Activated naive CD8-positive, alpha-beta T cell (primary cell): ENCODE data around the gene ARSB.

ENCODE experiments used
- H3K27ac Mint-ChIP-seq: one replicate; pipeline ENCODE4 v1.8.0; 2021; ENCODE audit warnings: mixed read lengths
- H3K27me3 Mint-ChIP-seq: one replicate; pipeline ENCODE4 v1.8.0; 2021; ENCODE audit warnings: mixed read lengths
- H3K36me3 Mint-ChIP-seq: one replicate; pipeline ENCODE4 v1.8.0; 2021; ENCODE audit warnings: mixed read lengths
- H3K4me1 Mint-ChIP-seq: one replicate; pipeline ENCODE4 v1.8.0; 2021; ENCODE audit warnings: low read depth, mixed read lengths
- H3K4me3 Mint-ChIP-seq: one replicate; pipeline ENCODE4 v1.8.0; 2021; ENCODE audit warnings: mild to moderate bottlenecking, mixed read lengths
- H3K9me3 Mint-ChIP-seq: one replicate; pipeline ENCODE4 v1.8.0; 2021; ENCODE audit warnings: low read depth, mixed read lengths

ARSB gene

DNA sequence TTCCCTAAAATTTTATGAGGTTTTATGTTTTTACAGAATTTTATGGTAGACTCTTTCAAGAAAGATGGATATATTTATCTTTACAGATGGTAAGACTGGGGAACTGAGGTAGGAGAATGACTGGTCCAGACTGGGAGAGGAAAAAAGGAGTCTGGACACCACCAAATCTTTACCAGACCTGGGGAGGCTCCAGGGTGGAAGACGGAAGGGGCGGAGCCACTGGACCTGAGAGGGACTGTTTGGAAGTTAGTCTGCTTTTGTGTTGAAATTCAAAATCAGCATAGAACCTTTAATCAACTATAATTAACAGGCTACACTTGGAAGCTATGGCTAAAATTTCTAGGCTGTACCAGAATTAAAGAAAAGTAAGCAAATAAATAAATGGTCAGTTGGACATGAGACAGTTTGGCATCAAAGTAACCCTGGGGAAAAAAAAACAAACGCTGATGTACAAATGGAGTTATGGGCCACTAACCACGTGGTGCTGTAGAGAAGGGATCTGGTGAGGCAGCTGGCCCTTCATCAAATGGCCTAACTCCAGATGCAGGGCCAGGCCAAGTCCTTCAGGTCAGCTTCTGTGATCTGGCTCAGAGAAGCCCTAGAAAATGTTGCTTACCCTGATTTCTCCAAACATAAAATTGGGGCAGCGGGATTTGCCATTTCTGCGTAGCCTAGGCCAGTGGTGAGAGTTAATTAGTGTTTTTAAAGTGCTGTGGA is 155.1 kb downstream of the ARSB start:
- Mint-ChIP-seq H3K27ac (no peak overlapping the region), H3K36me3 (peaks cover 15% of the 10 kb centered on the region), H3K27me3 (no peaks in the 10 kb centered on the region)

DNA sequence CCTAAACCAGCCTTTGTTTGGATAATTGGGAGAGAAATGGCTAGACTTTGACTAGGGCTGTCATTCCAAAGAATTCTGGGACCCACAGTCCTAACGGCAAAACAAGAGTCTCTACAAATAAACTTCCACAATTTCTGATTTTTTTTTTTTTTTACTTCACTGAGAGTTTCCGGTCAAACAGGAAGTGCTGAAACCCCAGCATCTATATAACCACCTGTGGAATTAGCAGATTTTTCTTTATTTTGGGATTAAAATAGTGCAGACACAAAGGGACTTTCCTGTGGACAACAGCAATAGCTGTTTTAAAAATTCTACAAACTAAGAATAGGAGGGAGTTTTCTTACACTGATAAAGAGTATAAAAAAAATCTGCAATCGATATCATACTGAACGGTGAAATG is 157.4 kb downstream of the ARSB start:
- Mint-ChIP-seq H3K4me1 (no peaks in the 10 kb centered on the region), H3K4me3 (no peak overlapping the region), H3K36me3 (peaks cover 16% of the 10 kb centered on the region), H3K27ac (no peak overlapping the region), H3K27me3 (no peaks in the 10 kb centered on the region), H3K9me3 (no peaks in the 10 kb centered on the region)

More for the DNA sequence above, 155.1 kb downstream of the ARSB start:
- H3K4me3 Mint-ChIP-seq, result no peak overlapping the region
- H3K9me3 Mint-ChIP-seq, result no peaks in the 10 kb centered on the region
- H3K4me1 Mint-ChIP-seq, result no peaks in the 10 kb centered on the region

DNA sequence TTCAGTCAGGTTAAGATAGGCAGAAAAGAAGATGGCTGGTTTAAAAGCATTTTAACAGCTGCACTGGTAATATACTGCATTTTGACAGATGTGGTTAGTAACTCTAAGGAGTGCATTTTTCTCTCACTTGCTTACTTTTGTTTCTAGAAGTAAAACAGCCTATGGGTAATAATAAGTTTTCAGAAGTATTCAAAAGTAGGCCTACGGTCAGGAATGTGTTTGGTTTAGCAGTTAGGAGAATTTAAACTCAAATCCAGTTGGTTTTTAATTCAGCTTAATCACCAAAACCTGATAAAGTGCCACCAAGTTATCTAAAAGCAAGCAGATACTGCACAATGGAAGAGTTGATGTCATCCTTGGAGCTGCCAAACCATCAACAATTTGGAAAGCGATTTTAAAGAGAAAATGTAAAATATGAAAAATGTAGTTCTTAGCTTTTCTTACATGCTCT is 160.3 kb downstream of the ARSB start:
- H3K36me3 Mint-ChIP-seq, result peaks cover 15% of the 10 kb centered on the region
- no peak overlapping the region for H3K4me3 Mint-ChIP-seq

DNA sequence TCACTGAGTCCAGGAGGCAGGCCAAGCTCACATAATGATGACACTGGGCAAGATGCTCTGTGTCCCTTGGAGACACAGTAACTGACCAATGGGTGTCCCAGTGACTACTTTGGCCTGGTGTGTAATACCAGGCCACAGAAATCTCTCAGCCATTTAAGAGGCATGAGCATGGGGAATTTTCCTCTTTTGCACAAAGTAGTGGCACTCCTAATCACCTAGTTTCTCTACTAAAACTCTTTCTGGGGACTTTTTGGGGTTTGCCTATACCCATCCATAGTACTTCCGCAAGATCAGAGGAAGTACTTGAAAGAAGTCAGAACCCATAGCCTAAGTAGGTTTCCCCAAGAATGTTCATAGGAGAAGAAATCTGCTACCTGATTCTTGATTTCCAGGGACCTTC is 161.9 kb downstream of the ARSB start:
- Mint-ChIP-seq H3K36me3 (peaks cover 11% of the 10 kb centered on the region), H3K9me3 (no peaks in the 10 kb centered on the region), H3K4me3 (no peak overlapping the region), H3K27me3 (no peaks in the 10 kb centered on the region), H3K27ac (no peak overlapping the region), H3K4me1 (no peaks in the 10 kb centered on the region)

More for the DNA sequence above, 160.3 kb downstream of the ARSB start:
- Mint-ChIP-seq H3K27me3 (no peaks in the 10 kb centered on the region), H3K4me1 (no peaks in the 10 kb centered on the region), H3K27ac (no peak overlapping the region), H3K9me3 (no peaks in the 10 kb centered on the region)

DNA sequence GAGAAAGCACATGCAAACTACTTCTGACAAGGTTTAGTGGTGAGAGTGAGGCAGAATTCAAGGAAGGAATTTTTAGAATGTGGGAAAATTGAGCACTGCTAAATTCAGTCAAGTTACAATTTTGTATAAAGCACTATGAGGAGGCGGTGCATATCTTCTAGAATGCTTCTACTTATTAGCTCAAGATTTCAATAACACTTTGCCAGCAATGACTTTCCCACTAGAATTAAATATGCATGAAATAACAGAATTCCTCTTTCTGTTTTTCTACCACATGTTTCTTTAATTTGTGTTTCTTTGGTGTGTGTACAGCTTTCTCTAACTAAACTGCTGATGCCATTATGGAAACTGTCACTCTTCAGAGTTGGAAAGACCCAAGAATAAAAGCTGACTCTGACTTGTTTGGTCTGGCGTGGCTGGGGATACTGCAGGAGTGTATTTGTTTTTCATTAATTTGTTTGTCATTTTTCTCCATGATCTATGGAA is 163.5 kb downstream of the ARSB start:
- H3K9me3 Mint-ChIP-seq, result no peaks in the 10 kb centered on the region
- H3K27ac Mint-ChIP-seq, result no peak overlapping the region
- no peaks in the 10 kb centered on the region for H3K27me3 Mint-ChIP-seq
- no peaks in the 10 kb centered on the region for H3K4me1 Mint-ChIP-seq
- peaks cover 15% of the 10 kb centered on the region for H3K36me3 Mint-ChIP-seq
- no peak overlapping the region for H3K4me3 Mint-ChIP-seq

DNA sequence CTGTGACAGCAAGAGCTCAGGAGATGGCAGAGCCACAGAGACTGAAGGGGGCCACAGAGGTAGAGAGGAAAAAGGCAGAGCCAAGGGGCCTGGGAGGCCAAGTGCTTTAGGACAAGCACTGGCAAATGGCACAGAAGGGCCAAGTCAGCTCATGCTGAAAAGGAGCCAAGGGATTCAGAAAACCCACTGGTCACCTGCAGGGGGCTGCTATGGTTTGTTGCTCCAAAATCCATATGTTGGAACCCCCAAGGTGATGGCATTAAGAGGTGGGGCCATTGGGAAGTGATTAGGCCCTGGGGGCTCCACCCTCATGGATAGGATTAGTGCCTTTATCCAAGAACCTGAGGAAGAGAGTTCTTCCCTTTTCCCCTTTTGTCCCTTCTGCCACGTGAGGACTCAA is 165.4 kb downstream of the ARSB start:
- Mint-ChIP-seq H3K4me1 (no peaks in the 10 kb centered on the region), H3K36me3 (peaks cover 18% of the 10 kb centered on the region), H3K9me3 (no peaks in the 10 kb centered on the region), H3K27me3 (no peaks in the 10 kb centered on the region), H3K27ac (no peak overlapping the region), H3K4me3 (no peak overlapping the region)

DNA sequence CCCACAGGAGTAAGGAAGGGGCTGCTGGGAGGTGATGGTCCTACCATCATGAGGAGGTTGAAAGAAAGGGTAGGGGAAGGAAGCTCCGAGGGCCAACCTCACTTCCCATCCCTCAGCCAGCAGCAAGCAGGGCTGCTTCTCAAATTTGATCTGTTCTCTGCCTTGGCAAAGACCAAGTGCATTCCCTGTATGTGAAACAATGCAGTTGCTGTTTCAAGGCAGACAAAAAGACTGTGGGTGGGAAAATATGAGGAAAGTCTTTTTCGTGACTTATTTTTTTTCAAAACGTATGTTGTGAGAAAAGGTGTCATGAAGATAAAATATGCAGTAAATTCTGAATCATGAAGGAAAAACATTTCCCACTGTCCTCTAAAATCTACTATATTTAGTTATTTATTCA is 165.9 kb downstream of the ARSB start:
- Mint-ChIP-seq H3K9me3 (no peaks in the 10 kb centered on the region), H3K27ac (no peak overlapping the region), H3K4me1 (no peaks in the 10 kb centered on the region), H3K4me3 (no peak overlapping the region), H3K36me3 (peaks cover 20% of the 10 kb centered on the region), H3K27me3 (no peaks in the 10 kb centered on the region)

DNA sequence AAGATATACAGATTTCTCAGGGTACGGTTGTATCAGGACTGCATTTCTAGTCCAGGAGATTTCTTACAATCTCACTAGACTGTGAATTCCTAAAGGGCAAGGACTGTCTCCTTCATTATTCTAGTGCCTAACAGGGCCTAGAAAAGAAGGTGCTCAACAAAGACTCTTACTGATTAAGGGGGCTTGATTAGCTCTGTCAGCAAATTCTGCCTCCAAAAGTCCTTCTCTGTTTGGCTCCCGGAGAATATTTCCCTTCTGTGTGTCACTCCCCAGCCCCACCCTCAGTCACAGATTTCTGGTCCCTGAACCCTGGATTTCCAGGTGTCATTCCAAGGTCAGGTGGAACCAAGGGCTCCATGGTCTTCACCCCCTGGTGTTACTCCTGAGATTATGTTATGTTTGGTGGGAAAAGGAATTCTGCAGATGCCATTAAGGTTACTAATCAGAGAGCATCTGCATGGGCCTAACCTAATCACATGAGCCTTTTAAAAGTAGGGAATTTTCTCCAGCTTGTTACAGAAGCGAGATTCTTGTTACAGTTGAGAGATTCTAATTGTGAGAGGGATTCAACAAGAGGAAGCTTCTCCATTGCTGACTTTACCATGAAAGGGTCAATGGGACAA is 168.9 kb downstream of the ARSB start:
- Mint-ChIP-seq H3K9me3 (no peaks in the 10 kb centered on the region), H3K4me3 (no peak overlapping the region), H3K4me1 (no peaks in the 10 kb centered on the region)

DNA sequence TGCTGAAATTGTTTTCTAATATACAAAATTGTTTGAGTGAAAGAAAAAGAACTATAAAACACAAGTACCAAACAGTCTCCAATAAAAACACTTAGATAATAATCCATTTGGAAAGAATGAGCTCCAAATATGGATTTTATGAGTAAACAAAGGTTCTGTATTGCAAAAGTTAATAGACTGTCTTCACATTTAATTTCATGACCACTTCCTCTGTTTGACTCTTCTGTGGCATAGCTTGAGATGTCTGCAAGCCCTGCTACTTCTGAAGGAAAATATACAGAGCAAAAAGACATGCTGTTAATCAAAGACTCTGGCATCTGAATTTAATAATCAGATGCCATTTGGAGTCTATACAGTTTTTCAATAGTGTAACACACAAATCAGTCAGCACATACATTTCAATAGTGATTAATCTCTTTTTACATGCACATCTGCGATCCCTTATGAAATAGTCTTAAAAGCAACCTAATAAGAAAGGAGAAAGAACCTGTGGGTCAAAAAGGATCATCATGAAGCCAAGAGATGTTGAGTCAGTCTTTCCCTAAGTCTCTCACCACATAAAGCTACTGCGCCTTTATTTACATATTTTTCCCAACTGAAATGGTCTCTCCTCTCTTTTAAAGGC is 171.1 kb downstream of the ARSB start:
- H3K4me3 Mint-ChIP-seq, result no peak overlapping the region
- H3K27me3 Mint-ChIP-seq, result no peaks in the 10 kb centered on the region
- peaks cover 14% of the 10 kb centered on the region for H3K36me3 Mint-ChIP-seq
- H3K4me1 Mint-ChIP-seq, result no peaks in the 10 kb centered on the region
- no peaks in the 10 kb centered on the region for H3K9me3 Mint-ChIP-seq
- no peak overlapping the region for H3K27ac Mint-ChIP-seq

More for the DNA sequence above, 168.9 kb downstream of the ARSB start:
- no peak overlapping the region for H3K27ac Mint-ChIP-seq
- H3K36me3 Mint-ChIP-seq, result peaks cover 17% of the 10 kb centered on the region
- no peaks in the 10 kb centered on the region for H3K27me3 Mint-ChIP-seq

DNA sequence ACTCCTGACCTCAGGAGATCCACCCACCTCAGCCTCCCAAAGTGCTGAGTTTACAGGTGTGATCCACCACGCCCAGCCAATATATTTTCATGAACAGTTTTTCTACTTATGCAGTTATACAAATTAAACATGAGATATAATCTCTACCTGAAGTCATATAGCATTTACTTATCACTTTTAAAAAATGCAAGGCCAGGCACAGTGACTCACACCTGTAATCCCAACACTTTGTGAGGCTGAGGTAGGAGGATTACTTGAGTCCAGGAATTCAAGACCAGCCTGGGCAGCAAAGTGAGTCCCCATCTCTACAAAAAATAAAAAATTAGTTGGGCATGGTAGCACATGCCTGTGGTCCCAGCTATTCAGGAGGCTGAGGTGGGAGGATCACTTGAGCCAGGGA is 171.8 kb downstream of the ARSB start:
- Mint-ChIP-seq H3K9me3 (no peaks in the 10 kb centered on the region), H3K4me3 (no peak overlapping the region), H3K36me3 (peaks cover 17% of the 10 kb centered on the region), H3K27me3 (no peaks in the 10 kb centered on the region), H3K27ac (no peak overlapping the region), H3K4me1 (no peaks in the 10 kb centered on the region)

DNA sequence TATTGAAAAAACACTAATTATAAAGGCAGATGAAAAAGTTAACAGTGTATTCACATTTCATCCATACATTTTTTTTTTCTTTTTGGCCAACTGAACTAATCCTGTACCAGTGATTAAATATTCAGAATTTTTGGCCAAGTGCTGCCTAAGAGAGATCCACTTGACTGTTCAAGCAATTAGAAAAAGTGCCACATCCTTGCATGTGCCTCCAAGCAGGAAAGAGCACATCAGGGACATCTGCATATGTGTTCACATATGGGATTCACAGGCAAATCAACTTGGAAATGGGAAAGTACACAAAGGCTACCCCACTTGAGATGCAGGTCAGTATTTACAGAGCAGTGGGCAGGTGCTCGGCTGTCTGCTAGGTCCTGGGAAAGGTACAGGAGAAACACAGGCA is 173.2 kb downstream of the ARSB start:
- Mint-ChIP-seq H3K27ac (no peak overlapping the region), H3K4me3 (no peak overlapping the region), H3K9me3 (no peaks in the 10 kb centered on the region)

DNA sequence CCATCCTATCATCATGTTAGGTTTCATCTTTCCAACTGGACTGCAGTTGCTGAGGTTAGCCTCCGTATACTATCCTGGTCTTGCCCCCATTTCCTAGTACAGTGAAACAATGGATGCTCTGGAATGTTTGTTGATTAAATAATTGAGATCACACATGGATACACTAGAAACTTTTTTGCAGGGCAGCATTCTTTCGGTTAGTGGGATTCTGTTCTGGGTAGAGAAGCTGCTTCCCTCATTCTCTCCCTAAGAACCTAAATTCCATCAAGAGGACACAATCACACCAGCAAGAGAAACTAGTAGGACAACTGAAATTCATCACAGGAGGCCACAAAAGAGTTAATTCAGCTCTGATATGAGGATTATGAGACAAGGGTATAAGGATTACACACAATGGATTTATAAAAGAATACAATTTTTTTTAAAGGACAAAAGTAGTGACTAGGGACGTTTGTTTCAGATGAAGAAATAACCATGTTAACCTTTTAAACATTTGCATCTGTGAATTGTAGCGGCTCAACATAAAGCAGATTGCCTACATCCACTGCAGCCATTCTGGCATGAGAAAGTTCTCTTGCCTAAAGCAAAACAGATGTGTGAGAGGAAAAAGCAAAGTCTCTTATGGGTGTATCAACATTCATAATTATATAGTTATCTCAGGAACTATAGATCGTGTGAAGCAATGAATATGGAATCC is 173.8 kb downstream of the ARSB start:
- H3K36me3 Mint-ChIP-seq, result peaks cover 19% of the 10 kb centered on the region
- no peak overlapping the region for H3K4me3 Mint-ChIP-seq
- no peaks in the 10 kb centered on the region for H3K4me1 Mint-ChIP-seq
- H3K27me3 Mint-ChIP-seq, result no peaks in the 10 kb centered on the region
- H3K27ac Mint-ChIP-seq, result no peak overlapping the region
- no peaks in the 10 kb centered on the region for H3K9me3 Mint-ChIP-seq

More for the DNA sequence above, 173.2 kb downstream of the ARSB start:
- H3K4me1 Mint-ChIP-seq, result no peaks in the 10 kb centered on the region
- H3K36me3 Mint-ChIP-seq, result peaks cover 14% of the 10 kb centered on the region
- no peaks in the 10 kb centered on the region for H3K27me3 Mint-ChIP-seq

DNA sequence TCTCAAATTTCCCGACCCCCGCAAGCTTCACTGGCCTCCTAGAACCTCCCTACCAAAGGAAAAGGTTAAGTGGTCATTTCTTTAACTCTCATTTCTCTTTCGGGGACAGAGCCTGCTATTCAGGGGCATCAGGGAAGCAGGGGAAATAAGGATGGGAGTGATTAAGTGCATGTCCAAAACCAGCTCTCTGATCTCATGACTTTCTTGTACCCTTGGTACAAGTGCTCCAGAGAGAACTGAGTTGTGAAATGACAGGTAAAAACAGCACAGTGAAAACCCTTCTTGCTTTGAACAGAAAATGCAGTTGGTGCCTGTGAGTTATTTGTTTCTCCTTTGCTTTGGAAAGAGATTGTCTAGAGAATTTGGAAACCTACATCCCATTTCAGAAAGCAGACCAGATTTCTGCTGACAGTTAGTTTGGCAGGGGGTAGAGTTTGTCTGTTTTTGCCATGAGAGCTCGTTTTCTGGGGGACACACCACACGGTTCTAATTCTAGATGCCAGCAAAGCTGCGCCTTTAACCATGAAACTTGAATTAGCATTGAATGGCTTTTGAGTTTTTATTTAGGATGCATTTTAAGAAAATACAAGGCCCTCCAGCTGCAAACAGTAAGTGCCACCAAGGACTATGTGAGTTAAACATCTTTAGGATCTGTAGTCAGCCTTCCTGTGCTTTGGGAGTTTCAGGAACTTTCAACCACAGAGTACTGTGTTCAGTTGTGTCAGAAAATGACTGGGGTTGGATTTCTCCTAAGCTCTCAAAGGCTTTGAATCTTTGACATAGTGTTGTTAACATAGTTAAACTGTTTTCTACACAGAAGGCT is 174.8 kb downstream of the ARSB start:
- Mint-ChIP-seq H3K36me3 (peaks cover 19% of the 10 kb centered on the region), H3K4me3 (no peak overlapping the region), H3K27ac (no peak overlapping the region), H3K27me3 (no peaks in the 10 kb centered on the region), H3K4me1 (no peaks in the 10 kb centered on the region), H3K9me3 (no peaks in the 10 kb centered on the region)

DNA sequence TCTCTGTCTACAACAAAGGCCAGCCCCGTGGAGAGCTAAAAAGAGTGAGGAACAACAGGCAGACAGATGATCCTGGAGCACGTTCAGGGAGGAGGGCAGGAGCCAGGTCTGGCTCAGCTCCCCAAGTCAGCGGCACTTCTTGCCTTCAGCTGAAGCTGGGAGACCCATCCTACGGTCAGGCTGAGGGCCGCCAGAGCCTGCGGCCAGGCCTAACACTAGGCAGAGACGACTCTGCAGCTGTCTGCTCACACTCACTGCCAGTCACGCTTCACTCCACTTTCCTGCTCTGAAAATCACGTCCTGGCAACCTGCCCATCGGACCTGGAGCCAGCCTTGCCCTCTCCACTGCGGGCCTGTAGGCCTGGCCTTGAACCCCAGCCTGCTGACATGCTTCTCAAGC is 175.7 kb downstream of the ARSB start:
- no peak overlapping the region for H3K27ac Mint-ChIP-seq
- peaks cover 15% of the 10 kb centered on the region for H3K36me3 Mint-ChIP-seq
- H3K9me3 Mint-ChIP-seq, result no peaks in the 10 kb centered on the region
- no peaks in the 10 kb centered on the region for H3K27me3 Mint-ChIP-seq
- H3K4me3 Mint-ChIP-seq, result no peak overlapping the region
- no peaks in the 10 kb centered on the region for H3K4me1 Mint-ChIP-seq
